Esophagus squamous epithelium (tissue), 5 donors: ENCODE data around the gene SUGT1. TPM values are rescaled to one million over a fixed set of nuclear protein-coding genes. Genes with fewer than 3 reads are reported as not detected.
"Not testable (repeated sequence)": the region's sequence is repeated elsewhere in the genome, so short reads cannot be mapped to it uniquely, and the experiment has no call there.

Experiments
- DNase-seq: peaks from one replicate; lab custom pipeline; 2025; lab: John Stamatoyannopoulos, UW
- H3K27ac ChIP-seq, 4 donors: fragments of 200-600 bp; sonication (generic); one replicate each; pipeline ENCODE4 v1.5.1; 2016 to 2019; ENCODE audit warnings: mild to moderate bottlenecking in 1 of 4
- H3K27me3 ChIP-seq, 4 donors: fragments of 200-600 bp; sonication (generic); 1 replicate in 3 of 4; 2 replicates in 1 of 4; pipeline versions ENCODE4 v1.5.1 to v1.6.0; 2017 to 2021; ENCODE audit warnings: antibody characterized with exemption in 1 of 4
- H3K36me3 ChIP-seq, 3 donors: fragments of 200-600 bp; sonication (generic); one replicate each; pipeline ENCODE4 v1.5.1; 2016 to 2019
- H3K4me1 ChIP-seq, 3 donors: fragments of 200-600 bp; sonication (generic); one replicate each; pipeline ENCODE4 v1.5.1; 2017 to 2019
- H3K4me3 ChIP-seq, 4 donors: fragments of 200-600 bp; sonication (generic); 1 replicate in 3 of 4; 2 replicates in 1 of 4; pipeline ENCODE4 v1.5.1; 2016 to 2019; ENCODE audit warnings: mild to moderate bottlenecking in 2 of 4, moderate library complexity in 1 of 4
- H3K9me3 ChIP-seq, 3 donors: fragments of 200-600 bp; sonication (generic); one replicate each; pipeline ENCODE4 v1.5.1; 2016 to 2019
- CTCF ChIP-seq, 6 experiments: fragments of 450-650 bp in 4 of 6; fragments of 200-600 bp in 2 of 6; sonication (generic) in 2 of 6; IDR thresholded peaks; one replicate each; pipeline ENCODE4 v1.5.1; 2016 to 2019; ENCODE audit warnings: antibody characterized with exemption in 6 of 6, mild to moderate bottlenecking in 4 of 6, moderate library complexity in 4 of 6
- POLR2A ChIP-seq, 4 donors: fragments of 450-650 bp; IDR thresholded peaks; one replicate each; pipeline ENCODE4 v1.6.1; 2017; ENCODE audit warnings: antibody characterized with exemption in 4 of 4, mild to moderate bottlenecking in 4 of 4, moderate library complexity in 3 of 4
- WGBS, 2 donors: methylation state at CpG; one replicate each; pipeline ENCODE4 v1.1.5; 2018; 5-methylcytosine and 5-hydroxymethylcytosine counted together
- intact Hi-C: fragments of 100-400 bp; cut with DNase I; formaldehyde crosslinking; loops from one replicate; pipeline ENCODE4 v1.15.0; 2022
- total RNA-seq, 4 donors: library from RNA; depleted of rRNA; stranded (reverse); fragments of >200 nt; gene quantifications; one replicate each; pipeline ENCODE4 v1.1.0, GENCODE V29; 2016
- donor health status: DM: yes; HTN: yes; CAD: no.

SUGT1 gene
- total RNA-seq, 4 donors from 2014 or later = 22.1 to 35.8 (median 30.7) TPM

GRCh38 chr13:52696566-52696965 is 43.9 kb downstream of the SUGT1 start:
- 84 to 86% methylated on average over 5 of the region's 5 CpGs for WGBS, 2 donors
- Histone ChIP-seq H3K9me3 (no peaks in the 10 kb centered on the region), H3K27ac (no peak overlapping the region), H3K36me3 (peaks cover 0 to 19% (median 0%) of the 10 kb centered on the region in 3 donors), H3K27me3 (no peaks in the 10 kb centered on the region), H3K4me1 (no peaks in the 10 kb centered on the region), H3K4me3 (no peak overlapping the region)
- DNase-seq = no peak
- intact Hi-C loops = no loop called here
- no peak for TF ChIP-seq POLR2A (IDR thresholded peaks at IDR 0.05)
- no peak for TF ChIP-seq CTCF (IDR thresholded peaks at IDR 0.05)

DNA sequence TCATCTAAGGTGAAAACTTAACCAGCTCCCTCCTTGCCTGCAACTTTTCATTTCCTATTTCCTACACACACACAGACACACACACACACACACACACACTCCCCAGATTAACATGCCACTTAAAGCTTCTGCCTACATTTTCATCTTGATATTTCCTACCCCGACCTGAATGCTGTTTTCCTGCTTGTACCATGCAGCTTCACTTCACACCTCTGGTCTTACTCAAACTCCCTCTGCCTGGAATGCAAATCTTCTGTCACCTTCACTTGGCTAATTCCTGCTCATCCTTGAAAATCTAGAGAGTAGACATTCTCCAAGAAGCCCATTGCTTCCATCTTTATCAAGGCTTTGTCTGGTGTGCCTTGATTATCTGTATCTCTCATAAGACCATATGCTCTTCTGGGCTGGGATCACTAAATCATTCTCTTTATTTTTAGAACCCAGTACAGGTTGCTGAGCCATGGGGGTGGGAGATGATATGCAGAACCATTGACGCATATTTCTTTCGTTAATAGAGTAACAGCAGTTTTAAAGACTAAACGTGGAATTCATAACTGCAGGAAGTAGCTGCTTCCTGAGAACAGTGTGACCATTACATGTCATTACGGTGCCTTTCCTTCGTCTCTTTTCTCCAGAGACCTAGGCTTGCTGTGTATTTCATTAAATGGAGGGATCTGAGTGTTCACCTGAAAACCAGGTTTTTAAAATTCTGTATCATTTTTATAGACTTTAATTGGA is 49.3 kb downstream of the SUGT1 start:
- Histone ChIP-seq H3K4me3 (no peak overlapping the region), H3K27ac (no peak overlapping the region), H3K4me1 (no peaks in the 10 kb centered on the region), H3K36me3 (peaks cover 0 to 12% (median 0%) of the 10 kb centered on the region in 3 donors), H3K9me3 (no peaks in the 10 kb centered on the region), H3K27me3 (no peaks in the 10 kb centered on the region)
- intact Hi-C loops = no loop called here
- TF ChIP-seq POLR2A (IDR thresholded peaks at IDR 0.05) (no peak), CTCF (IDR thresholded peaks at IDR 0.05) (no peak)
- no peak for DNase-seq
- WGBS, 2 donors = 65 to 70% methylated on average over 6 of the region's 6 CpGs

DNA sequence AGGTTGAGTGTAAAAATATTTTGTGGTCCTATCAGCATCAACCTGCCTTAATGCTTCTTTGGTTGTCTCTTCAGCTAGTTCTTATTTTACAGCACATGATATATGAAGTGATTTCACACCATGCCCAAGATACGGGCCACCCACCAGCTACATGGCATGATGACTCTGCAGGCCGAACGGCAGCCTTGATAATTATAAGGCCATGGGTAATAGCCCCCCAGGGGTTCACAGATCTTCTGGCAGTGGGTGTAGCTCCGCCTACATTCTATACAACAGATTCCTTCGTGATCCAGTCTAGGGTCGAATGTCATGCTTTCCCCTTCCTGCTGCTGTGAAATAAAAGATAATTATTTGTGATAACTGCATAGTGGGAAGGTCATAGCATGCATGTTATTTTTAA is 50.8 kb downstream of the SUGT1 start:
- 68 to 80% methylated on average over 6 of the region's 6 CpGs for WGBS, 2 donors
- intact Hi-C loops = no loop called here
- Histone ChIP-seq H3K4me3 (no peak overlapping the region), H3K4me1 (no peaks in the 10 kb centered on the region), H3K36me3 (no peaks in the 10 kb centered on the region), H3K27me3 (no peaks in the 10 kb centered on the region), H3K9me3 (no peaks in the 10 kb centered on the region), H3K27ac (no peak overlapping the region)
- DNase-seq = no peak
- no peak for TF ChIP-seq POLR2A (IDR thresholded peaks at IDR 0.05)
- no peak for TF ChIP-seq CTCF (IDR thresholded peaks at IDR 0.05)

- Histone ChIP-seq H3K27ac (no peak overlapping the region), H3K36me3 (no peaks in the 10 kb centered on the region), H3K4me3 (no peak overlapping the region), H3K9me3 (no peaks in the 10 kb centered on the region), H3K27me3 (no peaks in the 10 kb centered on the region), H3K4me1 (no peaks in the 10 kb centered on the region)
- no peak for DNase-seq
- no peak for TF ChIP-seq CTCF (IDR thresholded peaks at IDR 0.05)
- no peak for TF ChIP-seq POLR2A (IDR thresholded peaks at IDR 0.05)
- intact Hi-C loops = no loop called here
- 52 to 56% methylated on average over 3 of the region's 3 CpGs for WGBS, 2 donors
Observed at GRCh38 chr13:52706081-52706480, 53.4 kb downstream of the SUGT1 start.

DNA sequence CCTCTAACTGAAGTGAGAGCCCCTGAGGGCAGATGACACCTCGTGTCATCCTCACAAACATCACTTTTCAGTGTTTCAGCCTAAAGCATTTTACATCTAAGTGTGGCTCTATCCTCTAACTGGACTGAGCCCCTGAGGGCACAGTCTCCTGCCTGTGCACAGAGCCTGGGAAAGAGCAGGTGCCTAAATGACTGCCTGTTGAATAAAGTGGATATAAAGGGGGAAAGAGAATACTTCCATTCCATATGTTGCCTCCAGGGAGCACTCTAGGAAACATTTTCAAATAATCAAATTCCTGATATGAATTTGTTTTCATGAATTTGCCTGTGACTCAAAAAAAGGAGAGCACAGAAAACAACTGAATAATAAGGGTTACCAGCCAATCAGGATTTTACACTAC is 54.7 kb downstream of the SUGT1 start:
- 50% methylated on average over 1 of the region's 1 CpG; no CpG with 5 or more reads in 1 of the 2 donors for WGBS, 2 donors
- H3K4me1 ChIP-seq = no peaks in the 10 kb centered on the region
- no peaks in the 10 kb centered on the region for H3K9me3 ChIP-seq
- H3K4me3 ChIP-seq = no peak overlapping the region
- no peaks in the 10 kb centered on the region for H3K27me3 ChIP-seq
- no peak overlapping the region for H3K27ac ChIP-seq
- intact Hi-C loops = no loop called here
- no peak for TF ChIP-seq CTCF (IDR thresholded peaks at IDR 0.05)
- no peak for TF ChIP-seq POLR2A (IDR thresholded peaks at IDR 0.05)
- H3K36me3 ChIP-seq = no peaks in the 10 kb centered on the region
- no peak for DNase-seq

DNA sequence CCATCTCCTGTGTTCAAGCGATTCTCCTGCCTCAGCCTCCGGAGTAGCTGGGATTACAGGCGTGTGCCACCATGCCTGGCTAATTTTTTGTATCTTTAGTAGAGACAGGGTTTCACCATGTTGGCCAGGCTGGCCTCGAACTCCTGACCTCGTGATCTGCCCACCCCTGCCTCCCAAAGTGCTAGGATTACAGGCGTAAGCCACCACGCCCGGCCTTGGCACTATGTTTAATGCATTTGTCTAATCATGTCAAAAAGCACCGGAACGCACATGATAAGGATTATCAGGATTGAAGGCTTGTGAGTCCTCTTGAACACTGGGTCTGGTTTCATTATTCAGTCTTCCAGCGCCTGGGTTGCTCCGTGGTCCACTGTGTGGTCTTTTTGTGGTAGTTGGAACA is 55.6 kb downstream of the SUGT1 start:
- H3K4me3 ChIP-seq, H3K27ac ChIP-seq, H3K9me3 ChIP-seq, H3K4me1 ChIP-seq, H3K36me3 ChIP-seq, DNase-seq, H3K27me3 ChIP-seq, intact Hi-C loops: not testable (repeated sequence)
- 70 to 71% methylated on average over 10 to 12 of the region's 12 CpGs for WGBS, 2 donors
